Spleen (tissue), 7 donors: ENCODE measurements around the gene SREBF1.
A peak's percentile ranks its signal among the peaks of the same experiment; 100 is the strongest.

ENCODE experiments used
- CTCF ChIP-seq, 11 experiments: fragments of 200-600 bp in 7 of 11; fragments of 450-650 bp in 4 of 11; sonication (generic) in 4 of 11; IDR thresholded peaks in 8 of 11; conservative IDR thresholded peaks in 3 of 11; 1 replicate in 7 of 11; 2 replicates in 4 of 11; pipeline versions ENCODE4 v1.4.0 to v1.8.0; 2016 to 2021; ENCODE audit warnings: antibody characterized with exemption in 11 of 11, inconsistent platforms in 4 of 11, mild to moderate bottlenecking in 1 of 11
- POLR2AphosphoS5 ChIP-seq, 3 donors: sonication (generic); formaldehyde crosslinking; IDR thresholded peaks; one replicate each; pipeline ENCODE4 v1.5.1; 2017; ENCODE audit warnings: antibody characterized with exemption in 3 of 3
- donor health status: DM: no; HTN: no; CAD: no; lungs with moderate emphysema.
- donor health status: DM: no; HTN: no; CAD: no.
- donor health status: DM: no; HTN: no; CAD: no.

DNA sequence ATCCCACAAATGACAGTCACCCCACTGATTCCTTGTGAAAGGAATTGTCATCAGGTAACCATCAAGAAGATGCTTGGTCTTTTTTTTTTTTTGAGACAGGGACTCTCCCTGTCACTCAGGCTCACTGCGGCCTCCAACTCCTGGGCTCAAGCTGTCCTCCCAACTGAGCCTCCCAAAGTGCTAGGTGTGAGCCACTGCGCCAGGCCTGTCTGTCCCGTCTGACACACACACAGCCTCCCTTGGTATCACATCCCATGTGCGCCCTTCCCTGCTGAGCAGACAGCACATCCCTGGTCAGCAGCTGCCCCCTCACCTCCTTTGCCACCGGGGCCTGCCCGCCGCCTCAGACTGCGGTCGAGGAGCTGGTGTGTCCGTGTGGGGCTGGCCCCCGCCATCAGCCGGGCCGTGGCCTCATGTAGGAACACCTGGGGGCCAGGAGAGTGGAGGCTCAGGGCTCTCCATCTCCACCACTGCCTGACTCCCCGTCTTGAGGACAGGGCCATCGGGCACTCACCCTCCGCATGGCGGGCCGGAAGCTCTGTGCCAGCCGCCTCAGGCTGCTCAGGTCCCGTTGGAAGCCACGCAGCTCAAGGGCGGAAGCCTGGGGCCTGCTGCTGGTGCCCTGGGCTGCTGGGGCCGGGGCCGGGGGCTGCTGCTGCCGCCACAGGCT lies 23.6 kb downstream of the SREBF1 start:
- TF ChIP-seq CTCF (IDR thresholded peaks at IDR 0.05 in 8 of 11, conservative IDR thresholded peaks at IDR 0.05 in 3 of 11) (no peak), POLR2AphosphoS5 (IDR thresholded peaks at IDR 0.05) (peak in 1 of 3 donors; percentile 29)
